ENCODE results near the gene PAFAH2.

PAFAH2 gene

GRCh38 chr1:26031196-26031595 is 33.3 kb upstream of the PAFAH2 start:
- no peak for DNase-seq

GRCh38 chr1:26029864-26030481 is 32.1 kb upstream of the PAFAH2 start:
- DNase-seq, result no peak

- no peak for DNase-seq
These were observed 31.4 kb upstream of the PAFAH2 start for GRCh38 chr1:26029054-26029863.

GRCh38 chr1:26028490-26028980 is 30.7 kb upstream of the PAFAH2 start:
- no peak for DNase-seq

GRCh38 chr1:26027716-26028489 is 30.0 kb upstream of the PAFAH2 start:
- DNase-seq, result no peak

- DNase-seq, result no peak
These were observed 27.7 kb upstream of the PAFAH2 start for GRCh38 chr1:26025517-26025916.

GRCh38 chr1:26025060-26025459 is 27.2 kb upstream of the PAFAH2 start:
- no peak for DNase-seq

GRCh38 chr1:26023826-26024225 is 26.0 kb upstream of the PAFAH2 start:
- no peak for DNase-seq

- DNase-seq, result no peak
These were observed 25.1 kb upstream of the PAFAH2 start for GRCh38 chr1:26023009-26023408.

- no peak for DNase-seq
These were observed 24.5 kb upstream of the PAFAH2 start for GRCh38 chr1:26022404-26022779.

GRCh38 chr1:26021647-26022403 is 24.0 kb upstream of the PAFAH2 start, which contains the start of gene EXTL1:
EXTL1 (plus strand) TSS chr1:26021775; CDS start chr1:26022647, 872 bp downstream.
- DNase-seq, result peak; percentile 45

GRCh38 chr1:26020941-26021646 is 23.2 kb upstream of the PAFAH2 start:
- no peak for DNase-seq

GRCh38 chr1:26020330-26020768 is 22.5 kb upstream of the PAFAH2 start:
- DNase-seq, result no peak

GRCh38 chr1:26019641-26020315 is 21.9 kb upstream of the PAFAH2 start:
- DNase-seq, result no peak

GRCh38 chr1:26017606-26018005 is 19.7 kb upstream of the PAFAH2 start:
- DNase-seq, result no peak

GRCh38 chr1:26016953-26017545 is 19.2 kb upstream of the PAFAH2 start:
- no peak for DNase-seq

- DNase-seq, result no peak
These were observed 18.5 kb upstream of the PAFAH2 start for GRCh38 chr1:26016258-26016952.

- no peak for DNase-seq
These were observed 17.5 kb upstream of the PAFAH2 start for GRCh38 chr1:26015358-26015757.

- no peak for DNase-seq
These were observed 16.3 kb upstream of the PAFAH2 start for GRCh38 chr1:26014179-26014578.

GRCh38 chr1:26012864-26013263 is 15.0 kb upstream of the PAFAH2 start:
- peak; percentile 43 for DNase-seq

All from NCI-H1092 treated with DMSO at 0.1 percent for 48 hours (cell line).